ENCODE results near the gene SMIM3.

DNA sequence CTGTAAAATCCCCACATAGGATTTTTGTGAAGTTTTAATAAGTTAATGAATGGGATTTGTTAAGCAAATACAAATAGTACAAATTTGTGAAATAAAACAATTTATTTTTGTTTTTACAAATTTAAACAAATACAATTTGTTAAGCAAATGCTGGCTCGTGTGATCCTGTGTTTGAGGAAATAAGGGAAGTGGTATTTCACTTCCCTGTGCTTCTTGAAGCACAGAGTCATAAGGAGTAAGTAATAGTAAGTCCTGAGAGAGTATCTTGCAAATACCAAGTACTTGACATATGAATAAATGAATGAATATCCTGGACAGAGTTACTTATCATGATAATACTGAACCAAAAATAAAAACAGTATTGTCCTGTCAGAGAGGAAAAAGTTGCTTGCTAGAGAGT lies 9.1 kb downstream of the SMIM3 start:
- no peak for TF ChIP-seq MTA3 (IDR thresholded peaks at IDR 0.05; ENCODE audit: borderline replicate concordance, low read length)
- TF ChIP-seq, protein P1, sequence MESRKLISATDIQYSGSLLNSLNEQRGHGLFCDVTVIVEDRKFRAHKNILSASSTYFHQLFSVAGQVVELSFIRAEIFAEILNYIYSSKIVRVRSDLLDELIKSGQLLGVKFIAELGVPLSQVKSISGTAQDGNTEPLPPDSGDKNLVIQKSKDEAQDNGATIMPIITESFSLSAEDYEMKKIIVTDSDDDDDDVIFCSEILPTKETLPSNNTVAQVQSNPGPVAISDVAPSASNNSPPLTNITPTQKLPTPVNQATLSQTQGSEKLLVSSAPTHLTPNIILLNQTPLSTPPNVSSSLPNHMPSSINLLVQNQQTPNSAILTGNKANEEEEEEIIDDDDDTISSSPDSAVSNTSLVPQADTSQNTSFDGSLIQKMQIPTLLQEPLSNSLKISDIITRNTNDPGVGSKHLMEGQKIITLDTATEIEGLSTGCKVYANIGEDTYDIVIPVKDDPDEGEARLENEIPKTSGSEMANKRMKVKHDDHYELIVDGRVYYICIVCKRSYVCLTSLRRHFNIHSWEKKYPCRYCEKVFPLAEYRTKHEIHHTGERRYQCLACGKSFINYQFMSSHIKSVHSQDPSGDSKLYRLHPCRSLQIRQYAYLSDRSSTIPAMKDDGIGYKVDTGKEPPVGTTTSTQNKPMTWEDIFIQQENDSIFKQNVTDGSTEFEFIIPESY (IDR thresholded peaks at IDR 0.05), result no peak
- no peak for TF ChIP-seq NR2C1 (IDR thresholded peaks at IDR 0.05)
- TF ChIP-seq, protein P2, sequence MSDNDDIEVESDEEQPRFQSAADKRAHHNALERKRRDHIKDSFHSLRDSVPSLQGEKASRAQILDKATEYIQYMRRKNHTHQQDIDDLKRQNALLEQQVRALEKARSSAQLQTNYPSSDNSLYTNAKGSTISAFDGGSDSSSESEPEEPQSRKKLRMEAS (IDR thresholded peaks at IDR 0.05; ENCODE audit: low read depth, low read length), result no peak
- TF ChIP-seq IKZF2 (IDR thresholded peaks at IDR 0.05), result no peak

Data from GM12878 (cell line).